ENCODE data around the gene TAOK1. TPM values are rescaled to one million over a fixed set of nuclear protein-coding genes. Genes with fewer than 3 reads are reported as not detected.

Gene TAOK1
- 44.1 and 51.8 TPM in 2 replicates for total RNA-seq

GRCh38 chr17:29389982-29390850 is at the start of gene TAOK1:
TAOK1 (plus strand) TSS chr17:29390363; CDS start chr17:29451549, 61,186 bp downstream.

GRCh38 chr17:29566473-29567303 is 176.5 kb downstream of the TAOK1 start, which contains the start of gene ABHD15:
ABHD15 (minus strand) TSS chr17:29567037; CDS start chr17:29566966, 71 bp downstream.

GRCh38 chr17:29568331-29569244 is 178.4 kb downstream of the TAOK1 start, which contains the start of gene TP53I13:
TP53I13 (plus strand) TSS chr17:29568701; CDS start chr17:29568759, 58 bp downstream.

GRCh38 chr17:29589524-29590410 is 199.6 kb downstream of the TAOK1 start, which contains the start of gene GIT1:
GIT1 (minus strand) TSS chr17:29589648; CDS start chr17:29589378, 270 bp downstream.

GRCh38 chr17:29592850-29593551 is 202.8 kb downstream of the TAOK1 start, which contains the start of gene ANKRD13B:
ANKRD13B (plus strand) TSS chr17:29593132; CDS start chr17:29593622, 490 bp downstream.

Other genes starting within 250 kb of the TAOK1 start
- gene MYO18A, start 210.0 kb upstream of the TAOK1 start, total RNA-seq, result 16.3 and 23.2 TPM in 2 replicates
- gene CRYBA1, start 143.5 kb upstream of the TAOK1 start, total RNA-seq, result not detected in 2 replicates
- gene NUFIP2, start 96.2 kb upstream of the TAOK1 start, total RNA-seq, result 26.1 and 36.4 TPM in 2 replicates
- 4.1 and 7.5 TPM in 2 replicates for gene ABHD15, start 176.7 kb downstream of the TAOK1 start, total RNA-seq
- gene TP53I13, start 178.3 kb downstream of the TAOK1 start, total RNA-seq, result 23.3 and 38.3 TPM in 2 replicates
- gene GIT1, start 199.3 kb downstream of the TAOK1 start, total RNA-seq, result 34.5 and 52.7 TPM in 2 replicates
- gene ANKRD13B, start 202.8 kb downstream of the TAOK1 start, total RNA-seq, result 7.7 and 13.2 TPM in 2 replicates
- 0.63 and 2.4 TPM in 2 replicates for gene CORO6, start 232.5 kb downstream of the TAOK1 start, total RNA-seq

All from endothelial cell of coronary artery (primary cell).